Measurements from ENCODE around the gene SCARF1. TPM values are rescaled to one million over a fixed set of nuclear protein-coding genes. Genes with fewer than 3 reads are reported as not detected.
"Not testable (repeated sequence)": the region's sequence is repeated elsewhere in the genome, so short reads cannot be mapped to it uniquely, and the experiment has no call there.

Gene SCARF1
- total RNA-seq, result 0.55 and 1.6 TPM in 2 replicates

- DNase-seq (ENCODE audit: low read depth), result no peak
Observed at GRCh38 chr17:1645207-1646171, at the start of gene SCARF1. Gene SCARF1, minus strand, starts transcription at chr17:1645732. Its CDS starts 35 bp downstream, at chr17:1645697.

DNA sequence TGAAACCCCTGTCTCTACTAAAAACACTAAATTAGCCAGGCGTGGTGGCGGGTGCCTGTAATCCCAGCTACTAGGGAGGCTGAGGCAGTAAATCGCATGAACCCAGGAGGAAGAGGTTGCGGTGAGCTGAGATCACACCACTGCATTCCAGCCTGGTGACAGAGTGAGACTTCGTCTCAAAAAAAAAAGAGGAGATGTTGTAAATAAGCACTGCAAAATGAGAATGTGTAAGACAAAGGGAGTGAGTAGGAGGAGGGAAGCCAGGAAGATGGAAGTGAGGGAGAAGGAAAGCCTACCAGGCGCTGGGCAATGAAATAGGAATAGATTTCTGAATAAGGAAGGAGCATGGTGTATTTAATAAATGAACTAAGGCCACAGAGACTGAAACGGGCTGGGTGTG, 47.8 kb upstream of the SCARF1 start:
- DNase-seq (ENCODE audit: low read depth), result no peak

DNA sequence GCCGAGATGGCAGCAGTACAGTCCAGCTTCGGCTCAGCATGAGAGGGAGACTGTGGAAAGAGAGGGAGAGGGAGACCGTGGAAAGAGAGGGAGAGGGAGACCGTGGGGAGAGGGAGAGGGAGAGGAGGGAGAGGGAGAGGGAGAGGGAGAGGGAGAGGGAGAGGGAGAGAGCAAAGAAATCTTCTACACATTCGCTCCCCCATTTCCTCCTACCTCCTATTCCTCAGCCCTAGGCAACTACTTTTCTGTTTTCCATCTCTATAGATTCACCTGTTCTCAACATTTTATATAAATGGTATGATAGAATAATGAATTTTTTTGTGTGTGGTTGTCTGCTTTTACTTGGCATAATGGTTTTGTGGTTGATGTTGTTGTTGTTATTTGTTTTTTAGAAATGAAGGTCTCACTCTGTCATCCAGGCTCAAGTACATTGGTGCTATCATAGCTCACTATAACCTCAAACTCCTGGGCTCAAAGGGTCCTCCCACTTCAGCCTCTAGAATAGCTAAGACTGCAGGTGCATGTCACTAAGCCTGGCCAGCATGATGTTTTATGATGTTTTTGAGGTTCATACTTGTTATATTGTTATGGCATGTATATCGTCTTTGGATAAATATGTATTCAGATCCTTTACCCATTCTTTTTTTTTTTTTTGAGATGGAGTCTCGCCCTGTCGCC, 45.2 kb upstream of the SCARF1 start:
- DNase-seq (ENCODE audit: low read depth), result no peak

GRCh38 chr17:1688405-1688804, 42.9 kb upstream of the SCARF1 start:
- not testable (repeated sequence) for DNase-seq (ENCODE audit: low read depth)

GRCh38 chr17:1686086-1686485, 40.6 kb upstream of the SCARF1 start:
- DNase-seq (ENCODE audit: low read depth), result no peak

DNA sequence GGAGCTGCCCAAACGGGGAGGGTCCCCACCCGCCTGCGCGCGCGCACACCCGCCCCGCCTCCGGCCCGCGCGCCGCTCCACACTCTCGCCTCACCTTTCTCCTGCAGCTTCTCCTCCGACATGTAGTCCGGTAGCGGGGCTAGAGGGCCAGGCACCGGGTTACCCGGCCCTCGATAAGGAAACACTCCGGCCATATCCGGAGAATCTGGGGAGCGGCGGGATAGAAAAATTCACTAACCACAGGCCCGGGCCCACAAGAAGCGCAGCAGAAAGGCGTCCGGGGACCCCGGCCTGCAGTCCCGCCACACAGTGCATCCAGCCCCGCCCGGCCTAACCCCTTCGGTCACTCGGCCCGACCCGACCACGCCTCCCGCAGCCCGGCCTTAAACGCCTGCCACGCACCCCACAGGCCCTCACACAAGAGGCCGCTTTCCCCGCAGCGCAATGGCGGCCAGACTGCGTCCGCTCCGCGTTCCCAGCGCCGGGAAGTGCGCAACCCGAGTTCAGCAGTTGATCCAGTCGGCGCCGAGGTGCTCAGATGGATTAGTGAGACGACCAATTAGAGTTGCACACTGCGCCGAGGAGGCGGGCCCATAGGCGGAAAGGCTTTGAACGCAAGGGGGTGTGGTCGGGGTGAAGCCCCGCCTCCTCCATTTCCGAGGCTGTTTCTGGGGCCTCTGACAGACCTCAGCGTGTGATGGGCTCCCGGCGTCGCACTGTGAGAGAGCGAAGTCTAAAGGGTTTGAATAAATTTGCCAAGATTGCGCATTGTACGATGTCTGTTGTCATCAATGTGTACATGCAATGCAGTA, 39.1 kb upstream of the SCARF1 start, which contains the start of gene PRPF8:
PRPF8 (minus strand) TSS at position 490 of the 812 bp plus-strand sequence; CDS start at position 194, 296 bp downstream.
- DNase-seq (ENCODE audit: low read depth), result peak; percentile 90

- no peak for DNase-seq (ENCODE audit: low read depth)
Observed at GRCh38 chr17:1683459-1683858, 37.9 kb upstream of the SCARF1 start.

DNA sequence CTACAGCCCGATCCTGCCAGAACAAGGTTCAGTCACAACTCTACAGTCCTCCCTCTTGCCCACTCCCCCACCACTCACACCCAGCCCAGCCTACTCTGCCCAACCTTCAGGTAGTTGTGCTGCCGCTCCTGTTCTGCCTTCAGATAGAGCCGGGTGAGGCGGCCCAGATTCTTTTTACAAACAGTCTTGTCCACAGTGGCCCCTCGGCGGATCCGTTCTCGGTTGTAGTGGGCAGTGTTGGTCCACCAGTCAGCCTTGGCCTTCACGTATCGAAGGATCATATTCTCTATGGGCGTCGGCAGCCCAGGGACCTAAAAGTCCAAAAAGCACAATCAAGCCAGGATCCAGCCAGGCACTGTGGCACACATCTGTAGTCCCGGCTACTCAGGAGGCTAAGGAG, 30.9 kb upstream of the SCARF1 start:
- no peak for DNase-seq (ENCODE audit: low read depth)

GRCh38 chr17:1673041-1673785, 27.7 kb upstream of the SCARF1 start:
- no peak for DNase-seq (ENCODE audit: low read depth)

DNA sequence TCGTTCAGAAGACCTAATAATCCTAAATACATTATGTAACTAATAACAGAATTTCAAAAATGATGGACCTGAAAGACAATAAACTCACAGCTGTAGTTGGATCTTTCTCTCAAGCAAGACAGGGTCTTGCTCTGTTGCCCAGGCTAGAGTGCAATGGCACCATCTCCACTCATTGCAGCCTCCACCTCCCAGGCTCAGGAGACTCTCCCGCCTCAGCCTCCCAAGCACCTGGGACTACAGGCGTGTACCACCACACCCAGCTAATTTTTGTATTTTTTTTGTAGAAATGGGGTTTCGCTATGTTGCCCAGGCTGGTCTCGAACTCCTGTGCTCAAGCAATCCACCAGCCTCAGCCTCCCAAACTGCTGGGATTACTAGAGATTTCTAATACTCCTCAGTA, 18.4 kb upstream of the SCARF1 start:
- DNase-seq (ENCODE audit: low read depth), result not testable (repeated sequence)

GRCh38 chr17:1661045-1661444, 15.5 kb upstream of the SCARF1 start:
- no peak for DNase-seq (ENCODE audit: low read depth)

- no peak for DNase-seq (ENCODE audit: low read depth)
Observed at GRCh38 chr17:1658100-1658499, 12.6 kb upstream of the SCARF1 start.

GRCh38 chr17:1653735-1654134, 8.2 kb upstream of the SCARF1 start:
- DNase-seq (ENCODE audit: low read depth), result no peak

- not testable (repeated sequence) for DNase-seq (ENCODE audit: low read depth)
Observed at GRCh38 chr17:1652794-1653193, 7.3 kb upstream of the SCARF1 start.

DNA sequence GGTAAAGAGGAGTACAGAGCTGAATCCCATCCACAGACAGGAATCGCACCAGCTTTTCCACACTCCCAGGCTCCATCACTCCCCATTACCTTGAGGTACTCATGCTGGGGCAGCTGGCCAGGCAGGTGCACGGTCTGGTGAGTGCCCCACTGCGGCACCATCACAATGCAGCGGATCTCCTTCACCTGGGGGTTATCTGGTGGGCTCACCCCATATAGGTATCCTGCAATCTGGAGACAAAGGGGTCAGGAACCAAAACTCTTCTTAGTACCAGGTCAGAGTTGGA, 6.0 kb upstream of the SCARF1 start:
- no peak for DNase-seq (ENCODE audit: low read depth)

DNA sequence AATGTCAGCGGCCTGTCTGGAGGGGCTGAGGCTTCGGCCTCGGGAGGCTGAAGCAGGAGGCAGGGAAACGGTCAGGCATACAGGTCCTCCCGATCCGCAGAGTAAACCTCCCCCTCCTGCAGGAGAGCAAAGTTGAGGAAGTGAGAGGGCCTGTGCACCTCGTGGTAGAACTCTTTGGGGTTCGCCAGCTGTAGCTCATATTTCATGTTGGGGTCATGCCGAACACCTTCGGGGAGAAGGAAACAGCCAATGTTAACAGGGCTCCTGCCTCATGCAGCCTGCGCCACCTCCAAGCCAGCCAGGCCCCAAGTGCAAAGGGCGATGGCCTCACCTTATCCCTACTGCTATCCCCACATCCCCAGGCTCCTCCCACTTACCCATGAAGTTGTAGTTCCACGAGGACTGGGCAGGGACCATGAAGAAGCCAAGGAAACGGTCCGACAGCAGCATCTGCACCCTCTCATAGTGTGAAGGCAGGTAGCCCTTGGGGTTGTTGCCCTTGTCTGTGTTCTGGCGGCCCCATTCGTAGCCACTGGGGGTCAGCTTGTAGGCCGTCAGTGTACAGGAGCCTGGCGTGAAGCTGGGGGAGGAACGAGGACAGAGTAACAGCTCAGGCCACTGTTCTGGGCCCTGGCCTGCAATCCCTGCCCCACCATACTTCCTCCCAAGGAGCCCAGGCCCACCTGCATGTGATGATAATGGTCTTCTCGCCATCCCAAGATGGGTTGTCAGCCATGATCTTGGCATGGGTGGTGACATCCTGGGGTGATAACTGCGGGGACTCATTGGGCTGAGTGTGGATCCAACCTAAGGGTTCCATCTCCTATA, 5.4 kb upstream of the SCARF1 start:
- DNase-seq (ENCODE audit: low read depth), result no peak

DNA sequence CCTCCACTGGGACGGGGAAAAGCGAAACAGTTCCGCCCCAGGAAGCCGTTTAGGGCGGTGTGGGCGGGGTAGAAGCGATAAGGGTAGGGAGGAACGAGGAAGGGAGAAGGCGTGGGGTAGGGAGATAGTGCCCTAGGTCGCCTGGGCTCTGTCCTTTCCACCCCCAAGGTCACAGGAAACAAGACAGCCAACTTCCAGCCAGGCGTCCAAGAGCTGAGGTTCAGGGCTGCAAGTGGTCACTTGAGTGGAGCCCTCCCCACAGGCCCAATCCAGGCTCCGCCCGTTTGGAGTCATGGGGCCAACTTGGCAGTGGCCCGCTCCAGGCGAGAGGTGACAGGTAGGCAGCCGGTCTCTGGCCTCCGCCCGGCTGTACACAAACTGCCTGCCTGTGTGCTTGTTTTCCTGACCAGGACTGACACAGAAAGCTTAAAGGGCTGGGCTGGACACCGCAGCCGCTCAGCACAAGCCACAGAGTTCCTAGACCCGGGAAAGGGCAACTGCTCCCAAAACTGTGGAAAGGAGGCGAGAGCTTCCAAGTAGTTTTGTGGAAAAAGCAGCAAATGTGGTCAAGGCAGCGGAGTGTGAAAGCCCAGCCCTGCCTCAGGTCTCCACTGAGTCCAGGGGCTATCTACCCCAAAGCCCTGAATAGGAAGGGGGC, 4.4 kb upstream of the SCARF1 start, which contains the start of gene RILP:
RILP (minus strand) TSS at position 23 of the 658 bp plus-strand sequence. CDS start 62 bp downstream, outside the sequence.
- DNase-seq (ENCODE audit: low read depth), result peak; percentile 60

DNA sequence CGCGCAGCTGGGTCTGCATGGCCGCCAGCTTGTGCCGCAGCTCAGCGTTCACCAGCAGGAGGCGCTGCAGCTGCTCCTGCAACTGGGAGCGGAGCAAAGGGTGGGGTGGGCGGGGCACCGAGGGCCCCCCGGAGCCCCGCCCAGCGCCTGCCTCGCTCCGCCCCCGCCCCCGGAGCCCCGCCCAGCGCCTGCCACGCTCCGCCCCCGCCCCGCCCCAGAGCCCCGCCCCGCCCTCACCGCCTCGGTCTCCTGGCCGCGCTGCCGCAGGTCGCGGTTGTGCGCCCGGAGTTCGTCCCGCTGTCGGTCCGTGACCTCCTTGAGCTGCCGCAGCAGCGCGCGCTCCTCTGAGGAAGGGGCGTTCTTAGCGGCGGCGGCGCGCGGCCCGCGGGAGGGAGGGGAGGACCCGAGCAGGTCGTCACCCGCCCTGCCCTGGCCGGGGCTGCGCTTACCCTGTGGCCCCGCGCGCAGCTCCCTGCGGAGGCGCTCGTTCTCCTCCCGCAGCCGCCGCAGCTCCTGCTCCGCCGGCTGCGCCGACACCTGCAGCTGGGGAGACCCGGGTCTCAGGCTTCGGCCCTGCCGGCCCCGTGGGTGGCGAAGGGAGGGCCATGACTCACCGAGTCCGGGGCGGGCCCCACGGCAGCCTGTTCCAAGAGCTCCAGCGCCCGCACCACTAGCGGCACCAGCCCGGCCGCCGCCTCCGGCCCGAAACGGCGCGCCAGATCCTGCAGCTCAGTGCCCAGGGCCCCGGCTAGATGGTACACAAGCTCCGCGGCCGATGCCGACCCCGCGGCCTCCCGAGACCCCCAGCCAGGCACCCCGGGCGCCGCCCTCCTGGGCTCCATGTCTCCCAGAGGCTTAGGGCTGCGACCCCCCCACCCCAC, 3.7 kb upstream of the SCARF1 start:
- DNase-seq (ENCODE audit: low read depth), result peak; percentile 84

Data from renal cortical epithelial cell (primary cell).